Measurements from ENCODE around the gene HACL1.
"Not testable (repeated sequence)": the region's sequence is repeated elsewhere in the genome, so short reads cannot be mapped to it uniquely, and the experiment has no call there.

HACL1 gene

GRCh38 chr3:15612001-15612400, 10.6 kb upstream of the HACL1 start:
- TF ChIP-seq CTCF (conservative IDR thresholded peaks at IDR 0.05; ENCODE audit: control insufficient read depth, insufficient read depth, low read depth, low read length): no peak
- no peak overlapping the region for H3K4me3 ChIP-seq (ENCODE audit: control insufficient read depth, low read depth, low read length)

GRCh38 chr3:15611018-15611417, 9.6 kb upstream of the HACL1 start:
- TF ChIP-seq CTCF (conservative IDR thresholded peaks at IDR 0.05; ENCODE audit: control insufficient read depth, insufficient read depth, low read depth, low read length): no peak
- DNase-seq (ENCODE audit: low read depth): no peak
- no peak overlapping the region for H3K4me3 ChIP-seq (ENCODE audit: control insufficient read depth, low read depth, low read length)

More at GRCh38 chr3:15612001-15612400, 10.6 kb upstream of the HACL1 start:
- no peak for DNase-seq (ENCODE audit: low read depth)

- DNase-seq (ENCODE audit: low read depth): peak; percentile 86
- H3K4me3 ChIP-seq (ENCODE audit: control insufficient read depth, low read depth, low read length): no peak overlapping the region
- TF ChIP-seq CTCF (conservative IDR thresholded peaks at IDR 0.05; ENCODE audit: control insufficient read depth, insufficient read depth, low read depth, low read length): no peak
These were observed 8.9 kb upstream of the HACL1 start for GRCh38 chr3:15610082-15610759.

- TF ChIP-seq CTCF (conservative IDR thresholded peaks at IDR 0.05; ENCODE audit: control insufficient read depth, insufficient read depth, low read depth, low read length): no peak
- H3K4me3 ChIP-seq (ENCODE audit: control insufficient read depth, low read depth, low read length): no peak overlapping the region
- peak; percentile 49 for DNase-seq (ENCODE audit: low read depth)
These were observed 5.1 kb upstream of the HACL1 start for GRCh38 chr3:15606434-15606891.

GRCh38 chr3:15604584-15604983, 3.2 kb upstream of the HACL1 start:
- not testable (repeated sequence) for H3K4me3 ChIP-seq (ENCODE audit: control insufficient read depth, low read depth, low read length); DNase-seq (ENCODE audit: low read depth)

GRCh38 chr3:15602816-15603215, 1.4 kb upstream of the HACL1 start:
- DNase-seq (ENCODE audit: low read depth); H3K4me3 ChIP-seq (ENCODE audit: control insufficient read depth, low read depth, low read length): not testable (repeated sequence)

- peak overlapping the region; percentile 87 for H3K4me3 ChIP-seq (ENCODE audit: control insufficient read depth, low read depth, low read length)
- no peak for TF ChIP-seq CTCF (conservative IDR thresholded peaks at IDR 0.05; ENCODE audit: control insufficient read depth, insufficient read depth, low read depth, low read length)
- DNase-seq (ENCODE audit: low read depth): no peak
These were observed 772 bp upstream of the HACL1 start for GRCh38 chr3:15602146-15602536.

GRCh38 chr3:15601046-15601398, 347 bp downstream of the HACL1 start:
- DNase-seq (ENCODE audit: low read depth): no peak
- peak overlapping the region; percentile 87 for H3K4me3 ChIP-seq (ENCODE audit: control insufficient read depth, low read depth, low read length)
- no peak for TF ChIP-seq CTCF (conservative IDR thresholded peaks at IDR 0.05; ENCODE audit: control insufficient read depth, insufficient read depth, low read depth, low read length)

All from fibroblast of mammary gland (primary cell).